ENCODE results near the gene RAB33B. TPM values are rescaled to one million over a fixed set of nuclear protein-coding genes. Genes with fewer than 3 reads are reported as not detected.
A peak's percentile ranks its signal among the peaks of the same experiment; 100 is the strongest.

RAB33B gene
- total and polyA plus RNA-seq, 9 of the 15 experiments (the other 6 are each of a cell fraction or from before 2014, with no cell fraction given) = 1.7 to 3.7 (median 3.0) TPM

GRCh38 chr4:139458543-139458942, 4.6 kb downstream of the RAB33B start:
- Histone ChIP-seq H3K4me2 (ENCODE audit: insufficient read depth, low read length) (no peak overlapping the region), H2AFZ (ENCODE audit: low read depth, low read length) (no peak overlapping the region), H3K9me3 (replicated peaks; ENCODE audit: control insufficient read depth, insufficient read depth, low read depth, low read length) (no peaks in the 10 kb centered on the region), H3K27ac (ENCODE audit: extremely low read depth, low read depth, low read length) (no peak overlapping the region), H3K9me1 (ENCODE audit: control insufficient read depth, insufficient read depth, low read length) (no peaks in the 10 kb centered on the region), H3K36me3 (ENCODE audit: control insufficient read depth, insufficient read depth, low read length) (no peaks in the 10 kb centered on the region), H4K20me1 (replicated peaks; ENCODE audit: control insufficient read depth, insufficient read depth, low read length) (no peaks in the 10 kb centered on the region), H3K9ac (ENCODE audit: insufficient read depth in 1 of 2, low read depth in 2 of 2, low read length in 2 of 2) (no peak overlapping the region), H3K79me2 (ENCODE audit: control insufficient read depth, insufficient read depth, low read length) (peaks cover 24% of the 10 kb centered on the region), H3K27me3 (ENCODE audit: control insufficient read depth in 2 of 2, insufficient read depth in 2 of 2, low read length in 2 of 2) (no peaks in the 10 kb centered on the region), H3K4me3 (no peak overlapping the region), H3K4me1 (replicated peaks in 1 of 2; ENCODE audit: control insufficient read depth in 2 of 2, insufficient read depth in 2 of 2, low read length in 2 of 2) (peaks cover 13 to 18% of the 10 kb centered on the region in 2 experiments; a peak in 4 of 5 replicates)
- in situ Hi-C loops (cut with MboI) (no loop called here), intact Hi-C loops (cut with micrococcal nuclease) (no loop called here)
- TF ChIP-seq YBX1 (IDR thresholded peaks at IDR 0.05) (no peak), ZNF253 (CRISPR knock-in tag; conservative IDR thresholded peaks at IDR 0.05) (no peak), ZC3H8 (IDR thresholded peaks at IDR 0.05) (no peak), PBX2 (CRISPR knock-in tag; IDR thresholded peaks at IDR 0.05; ENCODE audit: low read depth) (no peak), PBX2 (tag; conservative IDR thresholded peaks at IDR 0.05; ENCODE audit: low read depth) (peak; percentile 68), GMEB1 (CRISPR knock-in tag; IDR thresholded peaks at IDR 0.05) (no peak), PKNOX1 (IDR thresholded peaks at IDR 0.05) (peak; percentile 69), HNRNPUL1 (IDR thresholded peaks at IDR 0.05; ENCODE audit: low read length) (no peak), MEIS2 (IDR thresholded peaks at IDR 0.05; ENCODE audit: partially characterized antibody) (peak; percentile 80), E2F8 (IDR thresholded peaks at IDR 0.05; ENCODE audit: low read depth, partially characterized antibody) (no peak)
- no peak for DNase-seq (ENCODE audit: extremely low read depth in 1 of 4, low spot score in 3 of 4)
- no peak for FAIRE-seq
- no TSS peak for BruUV-seq (replicated peaks)
- no peak for ATAC-seq
- ChIA-PET POLR2A (interaction anchor here (1.2 kb wide), 1 partner anchor 19 kb away, joined by 3 read pairs; no protein-coding TSS in a partner anchor), CTCF (ENCODE audit: low intra/inter-chr PET ratio) (no interaction called here)
- 86% methylated on average over 1 of the region's 1 CpG for WGBS (ENCODE audit: insufficient coverage, low coverage, missing lambda C conversion rate)

Data from K562 (cell line).